ENCODE results near the gene ATL3.
"Not testable (repeated sequence)": the region's sequence is repeated elsewhere in the genome, so short reads cannot be mapped to it uniquely, and the experiment has no call there.

Gene ATL3

GRCh38 chr11:63583357-63583677 lies 87.9 kb downstream of the ATL3 start:
- Histone ChIP-seq H3K9ac (ENCODE audit: low read length) (no peak overlapping the region), H3K27me3 (ENCODE audit: insufficient read depth, low read length) (no peaks in the 10 kb centered on the region; the same call in 1 of the 2 replicates), H3K4me3 (ENCODE audit: low read depth, low read length, poor library complexity, severe bottlenecking) (no peak overlapping the region), H3K36me3 (ENCODE audit: insufficient read depth, low read length) (no peaks in the 10 kb centered on the region; the same call in 1 of the 2 replicates), H3K79me2 (ENCODE audit: insufficient read depth, low read length) (no peaks in the 10 kb centered on the region), H3F3A (ENCODE audit: insufficient read depth, low read length) (no peaks in the 10 kb centered on the region), H3K4me1 (ENCODE audit: insufficient read depth, low read length, severe bottlenecking) (no peaks in the 10 kb centered on the region), H4K20me1 (ENCODE audit: insufficient read depth, low read length) (no peaks in the 10 kb centered on the region), H3K9me2 (ENCODE audit: low read depth, low read length) (no peaks in the 10 kb centered on the region), H3K27ac (ENCODE audit: low read depth, low read length, poor library complexity, severe bottlenecking) (no peak overlapping the region), H3K4me2 (ENCODE audit: low read length) (no peak overlapping the region), H2AFZ (ENCODE audit: low read length) (no peak overlapping the region), H3K9me3 (ENCODE audit: low read length) (peaks cover 11% of the 10 kb centered on the region; the same call in 1 of the 2 replicates)
- no peak for TF ChIP-seq CTCF (IDR thresholded peaks at IDR 0.05; ENCODE audit: low read length)
- no peak for TF ChIP-seq EZH2 (IDR thresholded peaks at IDR 0.05; ENCODE audit: borderline replicate concordance, low read length)

GRCh38 chr11:63581224-63581623 lies 90.0 kb downstream of the ATL3 start:
- H2AFZ ChIP-seq (ENCODE audit: low read length); H3K27ac ChIP-seq (ENCODE audit: low read depth, low read length, poor library complexity, severe bottlenecking); H3K9ac ChIP-seq (ENCODE audit: low read length); H3K79me2 ChIP-seq (ENCODE audit: insufficient read depth, low read length); H3K27me3 ChIP-seq (ENCODE audit: insufficient read depth, low read length); H3K9me2 ChIP-seq (ENCODE audit: low read depth, low read length); H3K36me3 ChIP-seq (ENCODE audit: insufficient read depth, low read length); H3K4me3 ChIP-seq (ENCODE audit: low read depth, low read length, poor library complexity, severe bottlenecking); H4K20me1 ChIP-seq (ENCODE audit: insufficient read depth, low read length); H3K4me2 ChIP-seq (ENCODE audit: low read length); H3K4me1 ChIP-seq (ENCODE audit: insufficient read depth, low read length, severe bottlenecking); H3F3A ChIP-seq (ENCODE audit: insufficient read depth, low read length): not testable (repeated sequence)
- H3K9me3 ChIP-seq (ENCODE audit: low read length), result peaks cover 11% of the 10 kb centered on the region; the same call in 1 of the 2 replicates

- not testable (repeated sequence) for H3K27ac ChIP-seq (ENCODE audit: low read depth, low read length, poor library complexity, severe bottlenecking); H3K9ac ChIP-seq (ENCODE audit: low read length); H3K36me3 ChIP-seq (ENCODE audit: insufficient read depth, low read length); H3K27me3 ChIP-seq (ENCODE audit: insufficient read depth, low read length); H3K4me3 ChIP-seq (ENCODE audit: low read depth, low read length, poor library complexity, severe bottlenecking); H4K20me1 ChIP-seq (ENCODE audit: insufficient read depth, low read length); H3K9me2 ChIP-seq (ENCODE audit: low read depth, low read length); H3K4me2 ChIP-seq (ENCODE audit: low read length); H3K79me2 ChIP-seq (ENCODE audit: insufficient read depth, low read length); H3F3A ChIP-seq (ENCODE audit: insufficient read depth, low read length); H2AFZ ChIP-seq (ENCODE audit: low read length)
- peaks cover 11% of the 10 kb centered on the region for H3K4me1 ChIP-seq (ENCODE audit: insufficient read depth, low read length, severe bottlenecking)
- H3K9me3 ChIP-seq (ENCODE audit: low read length), result peaks cover 11% of the 10 kb centered on the region; the same call in 1 of the 2 replicates
Measured at GRCh38 chr11:63578882-63579281, 92.3 kb downstream of the ATL3 start.

- H3K9ac ChIP-seq (ENCODE audit: low read length), result no peak overlapping the region; the same call in 1 of the 2 replicates
- no peak overlapping the region for H3K4me3 ChIP-seq (ENCODE audit: low read depth, low read length, poor library complexity, severe bottlenecking)
- H3K27ac ChIP-seq (ENCODE audit: low read depth, low read length, poor library complexity, severe bottlenecking), result no peak overlapping the region
- H3K9me3 ChIP-seq (ENCODE audit: low read length), result peaks cover 3% of the 10 kb centered on the region; the same call in 1 of the 2 replicates
- TF ChIP-seq EZH2 (IDR thresholded peaks at IDR 0.05; ENCODE audit: borderline replicate concordance, low read length), result no peak
- TF ChIP-seq CTCF (IDR thresholded peaks at IDR 0.05; ENCODE audit: low read length), result no peak
- peaks cover 32% of the 10 kb centered on the region for H3K4me1 ChIP-seq (ENCODE audit: insufficient read depth, low read length, severe bottlenecking)
- no peaks in the 10 kb centered on the region for H4K20me1 ChIP-seq (ENCODE audit: insufficient read depth, low read length)
- peak overlapping the region; percentile 67 for H2AFZ ChIP-seq (ENCODE audit: low read length)
- H3K36me3 ChIP-seq (ENCODE audit: insufficient read depth, low read length), result no peaks in the 10 kb centered on the region; the same call in 1 of the 2 replicates
- no peaks in the 10 kb centered on the region for H3K27me3 ChIP-seq (ENCODE audit: insufficient read depth, low read length)
- no peaks in the 10 kb centered on the region for H3K79me2 ChIP-seq (ENCODE audit: insufficient read depth, low read length)
- peak overlapping the region; percentile 53 for H3K4me2 ChIP-seq (ENCODE audit: low read length)
- no peaks in the 10 kb centered on the region for H3K9me2 ChIP-seq (ENCODE audit: low read depth, low read length)
- H3F3A ChIP-seq (ENCODE audit: insufficient read depth, low read length), result no peaks in the 10 kb centered on the region
Measured at GRCh38 chr11:63574856-63575602, 96.1 kb downstream of the ATL3 start.

All from OCI-LY1 (cell line).